Glutamatergic neuron (in vitro differentiated cells): Measurements from ENCODE around the gene MTHFD1L. TPM values are rescaled to one million over a fixed set of nuclear protein-coding genes. Genes with fewer than 3 reads are reported as not detected.
A peak's percentile ranks its signal among the peaks of the same experiment; 100 is the strongest.

Experiments
- DNase-seq: peaks from one replicate; pipeline ENCODE4 v3.0.0; 2022
- H3K27ac Mint-ChIP-seq: one replicate; pipeline ENCODE4 v1.8.0; 2020; ENCODE audit warnings: mild to moderate bottlenecking, mixed read lengths, inconsistent platforms; ENCODE audit not compliant: unreplicated experiment
- H3K27me3 Mint-ChIP-seq: one replicate; pipeline ENCODE4 v1.8.0; 2020; ENCODE audit warnings: mild to moderate bottlenecking, moderate library complexity, mixed read lengths, inconsistent platforms; ENCODE audit not compliant: unreplicated experiment
- H3K36me3 Mint-ChIP-seq: one replicate; pipeline ENCODE4 v1.8.0; 2020; ENCODE audit warnings: mild to moderate bottlenecking, mixed read lengths, inconsistent platforms; ENCODE audit not compliant: unreplicated experiment
- H3K4me1 Mint-ChIP-seq: one replicate; pipeline ENCODE4 v1.8.0; 2020; ENCODE audit warnings: mild to moderate bottlenecking, low read depth, mixed read lengths, inconsistent platforms; ENCODE audit not compliant: unreplicated experiment
- H3K4me3 Mint-ChIP-seq: one replicate; pipeline ENCODE4 v1.8.0; 2020; ENCODE audit warnings: mild to moderate bottlenecking, mixed read lengths, inconsistent platforms; ENCODE audit not compliant: unreplicated experiment
- H3K9me3 Mint-ChIP-seq: one replicate; pipeline ENCODE4 v1.8.0; 2020; ENCODE audit warnings: mild to moderate bottlenecking, moderate library complexity, mixed read lengths, inconsistent platforms; ENCODE audit not compliant: unreplicated experiment
- CTCF ChIP-seq: fragments of 200-600 bp; sonication (generic); IDR thresholded peaks from one replicate; pipeline ENCODE4 v1.5.0; 2021; ENCODE audit not compliant: partially characterized antibody, unreplicated experiment
- total RNA-seq: library from RNA; stranded (reverse); fragmentation: NEBNext Ultra II Directional; extraction: Animal tissue kit (Norgen Biotek cat#: 25700); gene quantifications from one replicate; pipeline ENCODE4 v1.2.1, GENCODE V29; 2021; ENCODE audit not compliant: unreplicated experiment

MTHFD1L gene
- total RNA-seq, 1 donor from 2014 or later = 35.9 TPM

GRCh38 chr6:150981095-150981494, 115.6 kb downstream of the MTHFD1L start:
- no peak for TF ChIP-seq CTCF
- DNase-seq = no peak
- no peak overlapping the region for H3K4me3 Mint-ChIP-seq
- peaks cover 7% of the 10 kb centered on the region for H3K4me1 Mint-ChIP-seq
- H3K27ac Mint-ChIP-seq = no peak overlapping the region
- H3K9me3 Mint-ChIP-seq = no peaks in the 10 kb centered on the region
- H3K36me3 Mint-ChIP-seq = no peaks in the 10 kb centered on the region
- H3K27me3 Mint-ChIP-seq = no peaks in the 10 kb centered on the region

- TF ChIP-seq CTCF = no peak
- H3K27me3 Mint-ChIP-seq = no peaks in the 10 kb centered on the region
- no peak overlapping the region for H3K4me3 Mint-ChIP-seq
- peaks cover 7% of the 10 kb centered on the region for H3K4me1 Mint-ChIP-seq
- no peaks in the 10 kb centered on the region for H3K36me3 Mint-ChIP-seq
- DNase-seq = no peak
- no peaks in the 10 kb centered on the region for H3K9me3 Mint-ChIP-seq
- H3K27ac Mint-ChIP-seq = peak overlapping the region; percentile 52
Measured at GRCh38 chr6:150981669-150982068, 116.2 kb downstream of the MTHFD1L start.

- H3K27ac Mint-ChIP-seq = no peak overlapping the region
- no peak for DNase-seq
- H3K27me3 Mint-ChIP-seq = no peaks in the 10 kb centered on the region
- no peaks in the 10 kb centered on the region for H3K36me3 Mint-ChIP-seq
- no peak overlapping the region for H3K4me3 Mint-ChIP-seq
- H3K4me1 Mint-ChIP-seq = peaks cover 8% of the 10 kb centered on the region
- no peak for TF ChIP-seq CTCF
- H3K9me3 Mint-ChIP-seq = peaks cover 1% of the 10 kb centered on the region
Measured at GRCh38 chr6:150987371-150987828, 121.9 kb downstream of the MTHFD1L start.

GRCh38 chr6:150987855-150988464, 122.5 kb downstream of the MTHFD1L start:
- Mint-ChIP-seq H3K4me1 (peaks cover 7% of the 10 kb centered on the region), H3K9me3 (peaks cover 1% of the 10 kb centered on the region), H3K27ac (no peak overlapping the region), H3K4me3 (no peak overlapping the region), H3K36me3 (no peaks in the 10 kb centered on the region), H3K27me3 (no peaks in the 10 kb centered on the region)
- DNase-seq = no peak
- no peak for TF ChIP-seq CTCF

GRCh38 chr6:150991487-150991886, 126.0 kb downstream of the MTHFD1L start:
- H3K27ac Mint-ChIP-seq = no peak overlapping the region
- peaks cover 3% of the 10 kb centered on the region for H3K9me3 Mint-ChIP-seq
- DNase-seq = no peak
- no peaks in the 10 kb centered on the region for H3K27me3 Mint-ChIP-seq
- no peak overlapping the region for H3K4me3 Mint-ChIP-seq
- TF ChIP-seq CTCF = no peak
- peaks cover 9% of the 10 kb centered on the region for H3K36me3 Mint-ChIP-seq
- peaks cover 1% of the 10 kb centered on the region for H3K4me1 Mint-ChIP-seq
